ENCODE results near the gene DMC1. TPM values are rescaled to one million over a fixed set of nuclear protein-coding genes. Genes with fewer than 3 reads are reported as not detected.

DMC1 gene
- total RNA-seq, 1 experiment from 2014 or later = 6.8 TPM

- no peak for DNase-seq
- Histone ChIP-seq H4K8ac (replicated peaks; ENCODE audit: insufficient read length, low read depth, low read length) (no peak overlapping the region), H2AK5ac (ENCODE audit: insufficient read length, low read length) (no peak overlapping the region), H3T11ph (ENCODE audit: low read length) (no peak overlapping the region), H4K91ac (ENCODE audit: insufficient read length, low read depth, low read length) (no peak overlapping the region), H3K23me2 (ENCODE audit: insufficient read length, low read depth, low read length, poor library complexity, severe bottlenecking) (peaks cover 10% of the 10 kb centered on the region), H3K27me3 (ENCODE audit: insufficient read depth, low read length) (no peaks in the 10 kb centered on the region), H3K4ac (ENCODE audit: low read depth, low read length) (no peak overlapping the region), H3K4me1 (ENCODE audit: insufficient read depth, low read length) (peaks cover 3% of the 10 kb centered on the region), H3K27ac (ENCODE audit: insufficient read length, low read depth, low read length) (no peak overlapping the region), H4K5ac (ENCODE audit: insufficient read length, low read depth, low read length) (no peak overlapping the region), H3K79me1 (ENCODE audit: insufficient read depth, low read depth, low read length, poor library complexity, severe bottlenecking) (no peaks in the 10 kb centered on the region), H3K4me2 (ENCODE audit: insufficient read depth, insufficient read length, low read length) (no peak overlapping the region), H2AFZ (ENCODE audit: low read length) (no peak overlapping the region), H4K20me1 (ENCODE audit: control insufficient read depth, insufficient read depth, insufficient read length) (no peaks in the 10 kb centered on the region), H2BK12ac (ENCODE audit: insufficient read length, low read depth, low read length) (no peak overlapping the region), H2BK20ac (ENCODE audit: low read depth, low read length, poor library complexity, severe bottlenecking) (no peak overlapping the region), H3K18ac (ENCODE audit: insufficient read length, low read depth, low read length) (no peak overlapping the region), H3K14ac (ENCODE audit: insufficient read depth, low read length) (no peak overlapping the region), H2BK120ac (ENCODE audit: low read depth, low read length, poor library complexity, severe bottlenecking) (no peak overlapping the region), H3K56ac (ENCODE audit: insufficient read length, low read depth, low read length) (no peak overlapping the region), H3K9ac (ENCODE audit: extremely low read depth, insufficient read length, low read length) (no peak overlapping the region), H2BK15ac (ENCODE audit: low read depth, low read length) (no peak overlapping the region), H3K9me3 (ENCODE audit: control insufficient read depth, low read depth, low read length) (no peaks in the 10 kb centered on the region), H3K79me2 (ENCODE audit: insufficient read depth, low read length) (no peaks in the 10 kb centered on the region), H2BK5ac (ENCODE audit: insufficient read length, low read length) (no peak overlapping the region), H3K23ac (ENCODE audit: insufficient read length, low read depth, low read length) (no peak overlapping the region)
- Mint-ChIP-seq H3K4me1 (peaks cover 16% of the 10 kb centered on the region in 2 experiments), H3K27me3 (ENCODE audit: low read depth) (no peaks in the 10 kb centered on the region), H3K4me3 (no peak overlapping the region), H3K27ac (no peak overlapping the region), H3K36me3 (ENCODE audit: insufficient read depth in 1 of 3, low read depth in 3 of 3) (peaks cover 0 to 5% (median 0%) of the 10 kb centered on the region in 3 experiments; a peak in 1 of 7 replicates), H3K9me3 (no peaks in the 10 kb centered on the region)
- no CpG with 5 or more reads among the region's 1 CpG for WGBS (ENCODE audit: extremely low coverage, insufficient read length, low lambda C conversion rate)
- TF ChIP-seq CTCF (conservative IDR thresholded peaks at IDR 0.05) = no peak
These were observed 4.5 kb downstream of the DMC1 start for GRCh38 chr22:38565441-38565840.
